Mammary epithelial cell (primary cell): Measurements from ENCODE around the gene GTSF1L.

Experiments used
- CTCF ChIP-seq, 2 donors: IDR thresholded peaks in 1 of 2; conservative IDR thresholded peaks in 1 of 2; 2 replicates each; pipeline ENCODE4 v1.5.1; 2011 to 2012; ENCODE audit warnings: inconsistent platforms in 2 of 2, low read length in 2 of 2, mild to moderate bottlenecking in 2 of 2, control low read depth in 1 of 2, low read depth in 1 of 2; ENCODE audit not compliant: insufficient read depth in 1 of 2; ENCODE audit errors: extremely low read depth in 1 of 2
- EZH2 ChIP-seq: IDR thresholded peaks from 2 replicates; pipeline ENCODE4 v1.6.1; 2012; ENCODE audit warnings: low read length, inconsistent platforms, borderline replicate concordance

DNA sequence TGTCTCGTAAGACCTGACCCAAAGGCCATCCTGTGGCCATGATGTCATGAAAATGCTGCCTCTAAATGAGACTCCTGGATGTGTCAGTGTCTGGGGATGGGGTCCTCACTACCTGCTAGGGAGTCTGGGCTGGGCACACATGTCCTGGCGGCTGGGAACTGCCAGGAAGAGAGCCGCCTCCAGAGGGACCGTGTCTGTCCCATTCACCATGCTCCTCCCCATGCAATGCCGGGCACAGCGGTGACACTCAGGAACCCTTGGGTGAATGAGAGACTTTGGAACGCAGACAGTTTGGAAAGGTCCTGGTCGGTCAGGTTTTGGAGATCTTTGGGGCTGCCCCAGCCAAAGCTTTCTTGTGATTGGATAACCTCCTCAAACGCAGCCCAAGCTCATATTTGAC, 40.1 kb upstream of the GTSF1L start:
- no peak for TF ChIP-seq CTCF (conservative IDR thresholded peaks at IDR 0.05 in 1 of 2, IDR thresholded peaks at IDR 0.05 in 1 of 2; ENCODE audit: extremely low read depth in 1 of 2, insufficient read depth in 1 of 2, low read depth in 1 of 2, low read length in 2 of 2)
- TF ChIP-seq EZH2: no peak
